ENCODE measurements around the gene SHANK3.

Gene SHANK3

GRCh38 chr22:50683994-50684371, 11.4 kb downstream of the SHANK3 start:
- TF ChIP-seq CTCF (IDR thresholded peaks at IDR 0.05; ENCODE audit: unreplicated experiment in 3 of 3): no peak
- H3K4me3 Mint-ChIP-seq: no peak overlapping the region
- H3K4me1 Mint-ChIP-seq: no peaks in the 10 kb centered on the region
- peaks cover 4% of the 10 kb centered on the region for H3K27me3 Mint-ChIP-seq (ENCODE audit: low read depth)
- no peaks in the 10 kb centered on the region for H3K9me3 Mint-ChIP-seq
- peak overlapping the region in 1 of 3 experiments; percentile 24 for H3K27ac Mint-ChIP-seq
- peaks cover 20% of the 10 kb centered on the region for H3K36me3 Mint-ChIP-seq (ENCODE audit: low read depth)

- no peak for TF ChIP-seq CTCF (IDR thresholded peaks at IDR 0.05; ENCODE audit: unreplicated experiment in 3 of 3)
- peaks cover 4% of the 10 kb centered on the region for H3K27me3 Mint-ChIP-seq (ENCODE audit: low read depth)
- H3K4me1 Mint-ChIP-seq: no peaks in the 10 kb centered on the region
- no peak overlapping the region for H3K27ac Mint-ChIP-seq
- no peak overlapping the region for H3K4me3 Mint-ChIP-seq
- no peaks in the 10 kb centered on the region for H3K9me3 Mint-ChIP-seq
- H3K36me3 Mint-ChIP-seq (ENCODE audit: low read depth): peaks cover 22% of the 10 kb centered on the region
Observed at GRCh38 chr22:50684501-50684900, 11.9 kb downstream of the SHANK3 start.

DNA sequence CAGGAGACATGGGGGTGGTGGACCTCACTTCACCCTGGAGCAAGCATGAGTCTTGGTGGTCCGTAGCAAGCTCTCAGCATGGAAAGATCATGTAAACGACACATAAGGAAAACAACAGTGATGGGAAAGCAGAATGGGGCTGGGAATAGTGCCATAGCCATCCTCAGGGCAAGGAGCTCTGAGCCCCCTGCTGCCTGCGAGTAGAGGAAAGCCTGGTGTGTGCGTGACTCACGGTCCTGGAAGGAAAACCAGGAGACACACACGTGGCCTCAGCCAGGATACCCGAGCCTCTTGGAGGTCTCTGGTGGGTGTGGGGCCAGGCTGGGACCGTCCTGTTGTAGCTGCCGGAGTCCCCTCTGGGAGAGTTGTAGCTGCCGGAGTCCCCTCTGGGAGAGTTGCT, 12.4 kb downstream of the SHANK3 start:
- Mint-ChIP-seq H3K9me3 (no peaks in the 10 kb centered on the region), H3K36me3 (ENCODE audit: low read depth) (peaks cover 24% of the 10 kb centered on the region), H3K4me3 (no peak overlapping the region), H3K27me3 (ENCODE audit: low read depth) (peaks cover 4% of the 10 kb centered on the region), H3K4me1 (no peaks in the 10 kb centered on the region), H3K27ac (no peak overlapping the region)
- TF ChIP-seq CTCF (IDR thresholded peaks at IDR 0.05; ENCODE audit: unreplicated experiment in 3 of 3): no peak

- TF ChIP-seq CTCF (IDR thresholded peaks at IDR 0.05; ENCODE audit: unreplicated experiment in 3 of 3): no peak
- Mint-ChIP-seq H3K9me3 (peaks cover 5% of the 10 kb centered on the region), H3K4me3 (no peak overlapping the region), H3K27ac (no peak overlapping the region), H3K4me1 (no peaks in the 10 kb centered on the region), H3K27me3 (ENCODE audit: low read depth) (peaks cover 4% of the 10 kb centered on the region), H3K36me3 (ENCODE audit: low read depth) (peaks cover 20% of the 10 kb centered on the region)
Observed at GRCh38 chr22:50686794-50687193, 14.2 kb downstream of the SHANK3 start.

GRCh38 chr22:50687829-50688228, 15.2 kb downstream of the SHANK3 start:
- Mint-ChIP-seq H3K27ac (no peak overlapping the region), H3K36me3 (ENCODE audit: low read depth) (peaks cover 18% of the 10 kb centered on the region), H3K27me3 (ENCODE audit: low read depth) (peaks cover 4% of the 10 kb centered on the region), H3K4me1 (no peaks in the 10 kb centered on the region), H3K4me3 (no peak overlapping the region), H3K9me3 (peaks cover 5% of the 10 kb centered on the region)
- TF ChIP-seq CTCF (IDR thresholded peaks at IDR 0.05; ENCODE audit: unreplicated experiment in 3 of 3): no peak

DNA sequence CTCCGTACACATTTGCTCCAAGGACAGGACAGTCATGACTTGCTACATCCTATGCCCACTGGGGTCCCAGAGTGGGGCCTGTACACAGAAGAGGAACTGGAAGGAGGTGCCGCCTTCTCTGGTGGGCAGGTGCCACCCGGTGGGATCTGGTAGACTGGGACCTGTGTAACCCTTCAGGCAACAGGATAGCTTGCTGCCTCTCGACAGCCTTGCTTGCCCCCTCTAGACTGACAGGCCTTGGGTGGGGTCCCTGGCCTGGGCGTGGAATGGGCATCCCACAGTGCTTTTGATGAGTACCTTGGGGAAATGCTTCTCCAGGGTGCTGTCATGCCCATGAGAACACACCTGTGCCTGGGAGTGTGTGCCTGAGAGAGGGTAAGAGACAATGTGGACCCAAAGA, 15.8 kb downstream of the SHANK3 start:
- peaks cover 4% of the 10 kb centered on the region for H3K27me3 Mint-ChIP-seq (ENCODE audit: low read depth)
- TF ChIP-seq CTCF (IDR thresholded peaks at IDR 0.05; ENCODE audit: unreplicated experiment in 3 of 3): no peak

More for the DNA sequence above, 15.8 kb downstream of the SHANK3 start:
- H3K36me3 Mint-ChIP-seq (ENCODE audit: low read depth): peaks cover 15% of the 10 kb centered on the region
- peaks cover 5% of the 10 kb centered on the region for H3K9me3 Mint-ChIP-seq
- H3K4me3 Mint-ChIP-seq: no peak overlapping the region
- H3K4me1 Mint-ChIP-seq: no peaks in the 10 kb centered on the region
- no peak overlapping the region for H3K27ac Mint-ChIP-seq

Data from nephron (organoid).